Measurements from ENCODE around the gene INPP4B.
"Not testable (repeated sequence)": the region's sequence is repeated elsewhere in the genome, so short reads cannot be mapped to it uniquely, and the experiment has no call there.

Gene INPP4B

DNA sequence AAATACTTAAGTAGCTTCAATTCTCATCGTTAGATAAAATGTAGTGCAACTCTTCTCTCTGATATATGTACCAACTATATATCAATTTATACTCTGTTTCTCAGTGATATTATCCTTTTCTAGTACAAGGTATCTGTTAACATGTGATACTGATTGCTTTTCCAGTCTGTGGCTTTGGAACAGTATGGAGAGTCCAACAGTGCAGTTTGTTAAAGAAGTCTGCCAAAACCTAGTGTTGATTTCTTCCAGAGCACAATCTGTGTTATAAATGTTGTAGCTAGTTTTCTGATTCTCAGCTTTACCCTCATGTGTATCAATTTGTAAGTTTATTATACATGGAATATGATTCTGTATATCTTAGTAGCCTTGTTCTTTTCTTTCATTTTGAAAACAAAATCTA is 744.7 kb downstream of the INPP4B start:
- no peak for DNase-seq

- no peak for DNase-seq
Observed at GRCh38 chr4:142100941-142101340, 745.2 kb downstream of the INPP4B start.

DNA sequence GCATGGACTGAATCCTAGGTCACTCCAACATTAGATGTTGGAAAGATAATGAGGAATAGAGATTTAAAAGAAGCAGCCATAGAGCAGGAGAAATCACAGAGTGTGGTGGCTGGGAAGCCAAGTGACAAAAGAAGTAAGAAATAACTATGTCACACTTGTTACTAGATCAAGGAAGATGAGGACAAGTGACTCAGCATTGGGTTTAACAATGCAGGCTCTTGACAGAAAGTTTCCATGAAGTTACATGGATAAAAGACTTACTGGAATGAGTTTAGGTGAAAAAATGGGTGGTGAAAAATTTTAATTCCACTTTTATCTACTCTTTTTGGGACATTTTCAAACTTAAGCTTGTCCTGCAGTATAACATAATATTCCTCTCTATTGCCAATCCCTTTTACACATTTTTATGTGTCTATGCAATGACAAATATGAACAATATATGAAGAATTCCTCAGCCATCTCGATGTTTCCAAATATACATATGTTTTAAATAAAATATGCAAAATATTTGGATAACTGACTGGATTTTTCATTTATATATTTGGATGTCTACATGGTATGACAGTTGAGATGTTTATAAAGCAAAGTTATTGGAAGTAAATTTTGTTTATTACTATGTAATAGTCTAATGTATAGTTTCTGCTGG is 747.1 kb downstream of the INPP4B start:
- no peak for DNase-seq

GRCh38 chr4:142098380-142098779 is 747.7 kb downstream of the INPP4B start:
- no peak for DNase-seq

DNA sequence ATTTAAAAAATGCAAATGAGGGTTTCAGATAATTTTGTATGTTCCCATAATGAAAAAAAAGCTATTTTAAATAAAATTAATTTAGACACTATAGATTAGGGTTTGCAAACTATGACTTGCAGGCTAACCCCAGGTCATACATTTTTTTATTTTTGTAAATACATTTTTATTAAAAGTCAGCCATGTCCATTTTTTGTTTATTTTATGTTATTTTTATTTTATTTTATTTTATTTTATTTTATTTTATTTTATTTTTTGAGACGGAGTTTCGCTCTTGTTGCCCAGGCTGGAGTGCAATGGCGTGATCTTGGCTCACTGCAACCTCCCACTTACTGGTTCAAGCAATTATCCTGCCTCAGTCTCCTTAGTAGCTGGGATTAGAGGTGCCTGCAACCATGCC is 749.1 kb downstream of the INPP4B start:
- DNase-seq, result no peak

- DNase-seq, result no peak
Observed at GRCh38 chr4:142095886-142096605, 750.1 kb downstream of the INPP4B start.

GRCh38 chr4:142092941-142093340 is 753.2 kb downstream of the INPP4B start:
- no peak for DNase-seq

- no peak for DNase-seq
Observed at GRCh38 chr4:142091691-142092182, 754.4 kb downstream of the INPP4B start.

GRCh38 chr4:142091085-142091513 is 755.0 kb downstream of the INPP4B start:
- no peak for DNase-seq

GRCh38 chr4:142088906-142089305 is 757.2 kb downstream of the INPP4B start:
- no peak for DNase-seq

- no peak for DNase-seq
Observed at GRCh38 chr4:142085513-142086292, 760.4 kb downstream of the INPP4B start.

DNA sequence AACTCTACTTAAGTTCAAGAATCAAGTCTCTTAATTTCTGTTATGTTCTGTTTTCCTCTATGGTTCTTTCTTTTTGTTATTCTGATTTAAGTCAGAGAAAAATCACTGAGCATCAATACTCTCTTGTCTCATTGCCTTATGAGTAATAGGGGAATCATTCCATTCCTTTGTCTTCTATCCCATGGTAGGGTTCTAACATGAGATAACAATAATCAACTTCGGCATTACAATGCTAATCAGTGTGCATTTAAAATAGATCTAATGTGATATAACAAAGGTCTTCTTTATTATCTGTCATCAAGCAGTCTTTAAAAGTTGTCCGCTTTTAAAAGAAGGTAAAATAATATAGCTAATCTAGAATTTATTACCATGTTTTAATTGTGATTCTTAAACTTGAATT is 762.8 kb downstream of the INPP4B start:
- DNase-seq, result no peak

DNA sequence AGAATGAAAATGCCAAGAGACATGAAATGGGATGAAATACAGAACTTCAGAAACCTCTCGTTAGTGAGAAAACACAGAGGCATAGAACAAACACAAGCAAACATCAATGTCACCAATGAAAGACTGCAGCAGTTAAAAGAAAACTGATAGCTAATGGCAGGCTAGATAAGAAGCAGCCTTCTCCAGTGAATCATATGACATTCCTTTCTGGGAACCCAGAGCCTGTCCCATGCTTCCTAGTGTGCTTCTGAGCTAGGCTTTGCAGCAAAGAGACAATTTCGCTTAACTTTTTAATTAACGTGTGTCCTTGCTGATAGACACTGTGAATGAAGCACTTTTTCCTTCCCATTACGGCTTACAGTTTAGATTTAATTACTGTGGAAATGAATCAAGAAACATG is 765.1 kb downstream of the INPP4B start:
- no peak for DNase-seq

GRCh38 chr4:142079959-142080358 is 766.1 kb downstream of the INPP4B start:
- DNase-seq, result no peak

- DNase-seq, result no peak
Observed at GRCh38 chr4:142077048-142077447, 769.1 kb downstream of the INPP4B start.

GRCh38 chr4:142068304-142068703 is 777.8 kb downstream of the INPP4B start:
- not testable (repeated sequence) for DNase-seq

DNA sequence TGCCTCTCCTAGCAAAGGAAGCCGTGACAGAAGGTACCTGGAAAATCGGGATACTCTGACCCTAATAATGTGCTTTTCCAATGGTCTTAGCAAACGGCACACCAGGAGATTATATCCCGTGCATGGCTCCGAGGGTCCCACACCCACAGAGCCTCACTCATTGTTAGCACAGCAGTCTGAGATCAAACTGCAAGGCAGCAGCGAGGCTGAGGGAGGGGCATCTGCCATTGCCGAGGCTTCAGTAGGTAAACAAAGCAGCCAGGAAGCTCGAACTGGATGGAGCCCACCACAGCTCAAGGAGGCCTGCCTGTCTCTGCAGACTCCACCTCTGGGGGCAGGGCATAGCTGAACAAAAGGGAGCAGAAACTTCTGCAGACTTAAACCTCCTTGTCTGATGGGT is 779.5 kb downstream of the INPP4B start:
- DNase-seq, result not testable (repeated sequence)

- DNase-seq, result no peak
Observed at GRCh38 chr4:142065086-142065647, 780.9 kb downstream of the INPP4B start.

GRCh38 chr4:142064181-142064580 is 781.9 kb downstream of the INPP4B start:
- DNase-seq, result no peak

- DNase-seq, result no peak
Observed at GRCh38 chr4:142045996-142046395, 800.1 kb downstream of the INPP4B start.

- no peak for DNase-seq
Observed at GRCh38 chr4:142044271-142044670, 801.8 kb downstream of the INPP4B start.

DNA sequence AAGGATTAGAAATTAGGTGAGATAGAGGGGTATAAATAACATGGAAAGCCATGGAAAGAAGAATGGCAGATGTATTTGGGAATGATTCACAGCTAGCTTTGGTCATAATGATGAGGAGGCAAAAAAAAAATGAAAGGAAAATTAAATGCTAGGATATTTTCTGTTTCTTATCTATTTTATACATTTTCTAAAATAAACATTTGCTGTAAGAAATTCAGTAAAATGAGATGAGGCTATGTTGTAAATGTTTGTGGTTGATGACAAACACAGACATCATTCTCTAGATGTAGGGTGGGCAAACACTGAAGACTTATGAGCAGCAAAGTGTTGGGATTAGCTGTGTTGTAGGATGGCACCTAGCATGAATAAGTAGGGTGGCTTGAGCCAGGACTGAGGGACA is 802.6 kb downstream of the INPP4B start:
- DNase-seq, result no peak

GRCh38 chr4:142041788-142042187 is 804.3 kb downstream of the INPP4B start:
- no peak for DNase-seq

Measured in CD4-positive, alpha-beta T cell treated with Interleukin-6 for 4 hours (primary cell).